ENCODE results near the gene RIPK4.

Gene RIPK4

GRCh38 chr21:41736423-41736822 lies 30.4 kb downstream of the RIPK4 start:
- Histone ChIP-seq H3K4me3 (ENCODE audit: low read depth, low read length) (no peak overlapping the region), H3K27me3 (no peaks in the 10 kb centered on the region), H3K9me3 (no peaks in the 10 kb centered on the region), H3K36me3 (no peaks in the 10 kb centered on the region), H3K4me1 (no peaks in the 10 kb centered on the region)
- DNase-seq, result no peak
- TF ChIP-seq, protein P1, sequence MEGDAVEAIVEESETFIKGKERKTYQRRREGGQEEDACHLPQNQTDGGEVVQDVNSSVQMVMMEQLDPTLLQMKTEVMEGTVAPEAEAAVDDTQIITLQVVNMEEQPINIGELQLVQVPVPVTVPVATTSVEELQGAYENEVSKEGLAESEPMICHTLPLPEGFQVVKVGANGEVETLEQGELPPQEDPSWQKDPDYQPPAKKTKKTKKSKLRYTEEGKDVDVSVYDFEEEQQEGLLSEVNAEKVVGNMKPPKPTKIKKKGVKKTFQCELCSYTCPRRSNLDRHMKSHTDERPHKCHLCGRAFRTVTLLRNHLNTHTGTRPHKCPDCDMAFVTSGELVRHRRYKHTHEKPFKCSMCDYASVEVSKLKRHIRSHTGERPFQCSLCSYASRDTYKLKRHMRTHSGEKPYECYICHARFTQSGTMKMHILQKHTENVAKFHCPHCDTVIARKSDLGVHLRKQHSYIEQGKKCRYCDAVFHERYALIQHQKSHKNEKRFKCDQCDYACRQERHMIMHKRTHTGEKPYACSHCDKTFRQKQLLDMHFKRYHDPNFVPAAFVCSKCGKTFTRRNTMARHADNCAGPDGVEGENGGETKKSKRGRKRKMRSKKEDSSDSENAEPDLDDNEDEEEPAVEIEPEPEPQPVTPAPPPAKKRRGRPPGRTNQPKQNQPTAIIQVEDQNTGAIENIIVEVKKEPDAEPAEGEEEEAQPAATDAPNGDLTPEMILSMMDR (IDR thresholded peaks at IDR 0.05; ENCODE audit: low read depth, low read length), result no peak

DNA sequence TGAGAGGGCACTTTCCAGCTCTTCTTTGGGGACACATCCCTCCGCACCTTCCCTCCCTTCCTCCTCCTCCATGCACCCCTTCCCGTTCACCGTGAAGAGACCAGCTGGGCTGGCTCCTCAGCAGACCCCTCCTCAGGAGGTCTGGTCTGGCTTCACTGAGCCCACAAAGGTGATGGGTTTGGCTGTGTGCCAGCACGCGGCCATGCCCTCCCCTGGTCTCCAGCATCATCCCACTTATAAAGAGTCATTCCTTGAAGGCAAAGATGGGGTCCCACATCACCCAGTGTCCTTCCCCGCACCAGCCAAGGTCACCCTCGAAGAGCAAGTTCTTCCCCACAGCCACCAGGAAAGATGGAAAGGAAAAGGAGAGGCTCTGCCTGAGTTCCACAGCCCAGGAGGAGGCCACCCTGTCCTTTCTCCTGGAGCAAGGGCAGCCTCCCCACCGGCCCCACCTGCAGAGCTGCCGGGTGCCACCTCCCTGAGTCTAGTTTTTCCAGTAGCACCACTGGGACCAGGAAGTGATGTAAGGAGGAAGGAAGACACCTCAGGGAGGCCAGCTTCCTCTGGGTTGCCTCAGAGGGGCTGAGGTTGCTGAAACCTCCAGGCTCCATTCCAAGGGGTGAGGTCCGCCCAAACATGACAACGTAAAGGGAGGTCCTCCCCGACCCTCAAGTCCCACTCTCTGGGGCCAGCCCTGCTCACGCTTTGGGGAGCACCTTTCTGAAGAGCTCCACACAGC lies 32.7 kb downstream of the RIPK4 start:
- Histone ChIP-seq H3K36me3 (no peaks in the 10 kb centered on the region), H3K9me3 (no peaks in the 10 kb centered on the region), H3K4me3 (ENCODE audit: low read depth, low read length) (no peak overlapping the region), H3K4me1 (no peaks in the 10 kb centered on the region), H3K27me3 (no peaks in the 10 kb centered on the region)
- DNase-seq, result no peak
- TF ChIP-seq, protein P1 (IDR thresholded peaks at IDR 0.05; ENCODE audit: low read depth, low read length), result no peak

DNA sequence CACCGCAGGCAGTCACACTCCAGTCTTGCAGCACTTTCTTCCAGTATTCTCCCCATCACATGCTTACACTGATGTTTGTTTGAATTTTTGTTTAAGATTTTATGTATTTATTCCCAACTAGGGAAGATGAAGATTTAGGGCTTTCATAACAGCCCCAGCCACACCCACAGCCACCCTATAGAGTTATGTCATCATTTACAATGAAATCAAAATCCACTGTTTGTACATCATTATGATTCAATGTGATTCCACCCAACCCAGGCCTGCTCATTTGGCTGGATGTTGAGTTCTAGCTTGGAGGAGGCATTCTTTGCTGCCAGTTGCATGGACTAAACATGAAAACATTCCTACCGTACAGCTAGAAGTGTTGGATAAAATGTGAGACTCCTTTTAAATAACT lies 35.8 kb downstream of the RIPK4 start:
- no peaks in the 10 kb centered on the region for H3K36me3 ChIP-seq
- no peak for DNase-seq
- H3K4me1 ChIP-seq, result no peaks in the 10 kb centered on the region
- H3K4me3 ChIP-seq (ENCODE audit: low read depth, low read length), result no peak overlapping the region
- H3K9me3 ChIP-seq, result no peaks in the 10 kb centered on the region
- TF ChIP-seq, protein P1 (IDR thresholded peaks at IDR 0.05; ENCODE audit: low read depth, low read length), result no peak
- H3K27me3 ChIP-seq, result no peaks in the 10 kb centered on the region

DNA sequence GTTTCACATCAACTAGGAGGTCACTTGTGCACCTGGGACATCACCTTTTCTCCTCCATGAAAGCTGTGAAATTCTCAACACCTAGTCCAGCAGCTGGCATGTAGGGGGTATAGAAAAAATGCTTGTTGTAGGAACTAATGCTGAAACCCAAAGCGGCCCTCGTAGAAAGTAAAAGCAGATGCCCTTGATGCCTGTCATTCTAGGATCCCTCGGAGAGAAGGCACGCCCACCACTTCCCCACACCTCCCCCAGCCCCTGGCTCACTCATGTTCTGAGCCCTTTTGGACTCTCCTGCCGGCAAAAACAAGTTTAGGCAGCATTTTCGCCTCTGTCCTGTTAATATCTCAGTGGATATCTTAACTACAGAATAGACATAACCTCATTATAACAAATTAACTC lies 36.5 kb downstream of the RIPK4 start:
- Histone ChIP-seq H3K4me1 (no peaks in the 10 kb centered on the region), H3K9me3 (no peaks in the 10 kb centered on the region), H3K36me3 (no peaks in the 10 kb centered on the region), H3K27me3 (no peaks in the 10 kb centered on the region), H3K4me3 (ENCODE audit: low read depth, low read length) (no peak overlapping the region)
- DNase-seq, result no peak
- TF ChIP-seq, protein P1 (IDR thresholded peaks at IDR 0.05; ENCODE audit: low read depth, low read length), result no peak

DNA sequence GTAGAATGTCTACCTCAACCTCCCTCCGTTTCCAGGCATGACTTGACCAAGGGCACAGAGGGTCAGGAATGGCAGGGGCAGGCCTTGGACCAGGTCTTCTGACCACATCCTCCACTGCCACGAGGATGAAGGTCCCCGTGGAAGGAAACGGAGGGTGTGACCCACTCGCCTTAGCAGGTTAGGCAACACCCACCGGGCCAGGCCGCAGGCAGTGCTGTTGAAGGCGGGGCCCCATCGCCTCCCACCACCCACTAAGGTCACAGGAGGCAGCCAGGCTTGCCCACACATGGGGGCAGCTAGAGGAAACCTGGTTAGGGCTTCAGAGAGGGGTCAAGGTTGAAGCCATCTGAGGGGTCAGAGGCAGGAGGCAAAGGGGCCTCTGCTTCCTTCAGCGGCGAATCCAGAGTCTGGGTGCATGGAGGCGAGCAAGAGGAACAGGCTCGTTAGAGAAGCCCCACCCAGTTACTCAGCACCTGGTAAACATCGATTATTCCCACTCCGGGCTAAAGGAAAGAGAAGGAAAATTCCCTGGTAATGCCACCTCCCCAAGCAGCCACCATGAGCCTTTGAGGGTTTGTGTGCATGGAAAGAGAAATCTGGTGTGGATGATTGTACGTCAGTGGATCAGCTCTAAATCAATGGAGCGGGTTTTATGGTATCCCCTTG lies 37.0 kb downstream of the RIPK4 start:
- no peaks in the 10 kb centered on the region for H3K27me3 ChIP-seq
- TF ChIP-seq, protein P1 (IDR thresholded peaks at IDR 0.05; ENCODE audit: low read depth, low read length), result no peak
- H3K4me3 ChIP-seq (ENCODE audit: low read depth, low read length), result no peak overlapping the region

More for the DNA sequence above, 37.0 kb downstream of the RIPK4 start:
- H3K4me1 ChIP-seq, result no peaks in the 10 kb centered on the region
- DNase-seq, result no peak
- H3K36me3 ChIP-seq, result no peaks in the 10 kb centered on the region
- H3K9me3 ChIP-seq, result no peaks in the 10 kb centered on the region
